Liver (tissue), 3 donors: ENCODE measurements around the gene OR52H1.

Experiments
- CTCF ChIP-seq: fragments of 150-350 bp; IDR thresholded peaks from 2 replicates; pipeline ENCODE4 v1.5.1; 2017; ENCODE audit warnings: improper control_type of control experiment, low read depth, low read length; ENCODE audit not compliant: missing input control
- HNF4A ChIP-seq, 2 donors: conservative IDR thresholded peaks; 2 replicates each; pipeline ENCODE4 v1.6.1; 2016; ENCODE audit warnings: antibody characterized with exemption in 2 of 2, mild to moderate bottlenecking in 2 of 2
- RAD21 ChIP-seq, 2 donors: IDR thresholded peaks; 2 replicates each; pipeline ENCODE4 v1.6.1; 2016; ENCODE audit warnings: antibody characterized with exemption in 2 of 2, mild to moderate bottlenecking in 2 of 2
- YY1 ChIP-seq: IDR thresholded peaks from 2 replicates; pipeline ENCODE4 v1.6.1; 2016; ENCODE audit warnings: antibody characterized with exemption, mild to moderate bottlenecking
- TF ChIP-seq, protein P1 (sequence below): IDR thresholded peaks from 2 replicates; pipeline ENCODE4 v1.6.1; 2016; ENCODE audit warnings: antibody characterized with exemption
- TF ChIP-seq, protein P2 (sequence below): IDR thresholded peaks from 2 replicates; pipeline ENCODE4 v1.6.1; 2016; ENCODE audit warnings: antibody characterized with exemption, mild to moderate bottlenecking
- donor health status: healthy.
- donor health status: healthy.

DNA sequence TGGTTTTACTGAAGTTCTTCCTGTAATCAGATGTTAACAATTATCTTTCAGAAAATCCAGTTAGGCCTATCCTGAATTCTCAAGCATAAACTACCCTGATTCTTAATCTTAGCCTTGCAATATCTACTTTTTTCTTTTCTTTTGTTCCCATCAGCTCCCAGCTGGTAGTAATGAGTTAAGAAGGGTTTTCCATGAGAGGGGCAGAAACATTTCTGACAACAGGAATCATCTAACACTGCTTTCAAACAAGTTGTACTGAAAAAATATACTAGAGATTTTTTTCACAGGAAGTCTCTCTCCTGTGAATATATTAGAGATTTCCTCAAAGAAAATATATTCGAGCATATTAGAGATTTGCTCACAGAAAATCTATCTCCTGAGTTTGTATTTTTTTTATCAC, 44.8 kb upstream of the OR52H1 start:
- TF ChIP-seq, protein P1, sequence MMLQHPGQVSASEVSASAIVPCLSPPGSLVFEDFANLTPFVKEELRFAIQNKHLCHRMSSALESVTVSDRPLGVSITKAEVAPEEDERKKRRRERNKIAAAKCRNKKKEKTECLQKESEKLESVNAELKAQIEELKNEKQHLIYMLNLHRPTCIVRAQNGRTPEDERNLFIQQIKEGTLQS, result no peak
- no peak for TF ChIP-seq RAD21 (IDR thresholded peaks at IDR 0.05)
- TF ChIP-seq YY1, result no peak
- no peak for TF ChIP-seq CTCF
- no peak for TF ChIP-seq HNF4A (conservative IDR thresholded peaks at IDR 0.05)
- TF ChIP-seq, protein P2, sequence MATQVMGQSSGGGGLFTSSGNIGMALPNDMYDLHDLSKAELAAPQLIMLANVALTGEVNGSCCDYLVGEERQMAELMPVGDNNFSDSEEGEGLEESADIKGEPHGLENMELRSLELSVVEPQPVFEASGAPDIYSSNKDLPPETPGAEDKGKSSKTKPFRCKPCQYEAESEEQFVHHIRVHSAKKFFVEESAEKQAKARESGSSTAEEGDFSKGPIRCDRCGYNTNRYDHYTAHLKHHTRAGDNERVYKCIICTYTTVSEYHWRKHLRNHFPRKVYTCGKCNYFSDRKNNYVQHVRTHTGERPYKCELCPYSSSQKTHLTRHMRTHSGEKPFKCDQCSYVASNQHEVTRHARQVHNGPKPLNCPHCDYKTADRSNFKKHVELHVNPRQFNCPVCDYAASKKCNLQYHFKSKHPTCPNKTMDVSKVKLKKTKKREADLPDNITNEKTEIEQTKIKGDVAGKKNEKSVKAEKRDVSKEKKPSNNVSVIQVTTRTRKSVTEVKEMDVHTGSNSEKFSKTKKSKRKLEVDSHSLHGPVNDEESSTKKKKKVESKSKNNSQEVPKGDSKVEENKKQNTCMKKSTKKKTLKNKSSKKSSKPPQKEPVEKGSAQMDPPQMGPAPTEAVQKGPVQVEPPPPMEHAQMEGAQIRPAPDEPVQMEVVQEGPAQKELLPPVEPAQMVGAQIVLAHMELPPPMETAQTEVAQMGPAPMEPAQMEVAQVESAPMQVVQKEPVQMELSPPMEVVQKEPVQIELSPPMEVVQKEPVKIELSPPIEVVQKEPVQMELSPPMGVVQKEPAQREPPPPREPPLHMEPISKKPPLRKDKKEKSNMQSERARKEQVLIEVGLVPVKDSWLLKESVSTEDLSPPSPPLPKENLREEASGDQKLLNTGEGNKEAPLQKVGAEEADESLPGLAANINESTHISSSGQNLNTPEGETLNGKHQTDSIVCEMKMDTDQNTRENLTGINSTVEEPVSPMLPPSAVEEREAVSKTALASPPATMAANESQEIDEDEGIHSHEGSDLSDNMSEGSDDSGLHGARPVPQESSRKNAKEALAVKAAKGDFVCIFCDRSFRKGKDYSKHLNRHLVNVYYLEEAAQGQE, result no peak
